Measurements from ENCODE around the gene AP1S3.

Gene AP1S3

GRCh38 chr2:223747392-223748042 lies 89.9 kb downstream of the AP1S3 start:
- TF ChIP-seq CREB5 (CRISPR knock-in tag; IDR thresholded peaks at IDR 0.05; ENCODE audit: low read depth) (no peak), ARNTL (CRISPR knock-in tag; IDR thresholded peaks at IDR 0.05; ENCODE audit: borderline replicate concordance, low read depth) (no peak), ZNF8 (CRISPR knock-in tag; IDR thresholded peaks at IDR 0.05) (no peak), TSHZ2 (CRISPR knock-in tag; IDR thresholded peaks at IDR 0.05) (no peak), TOX (CRISPR knock-in tag; IDR thresholded peaks at IDR 0.05; ENCODE audit: borderline replicate concordance) (no peak), OSR1 (CRISPR knock-in tag; IDR thresholded peaks at IDR 0.05) (no peak), ZFP30 (CRISPR knock-in tag; IDR thresholded peaks at IDR 0.05) (no peak), CSDC2 (CRISPR knock-in tag; IDR thresholded peaks at IDR 0.05) (no peak), ZNF565 (CRISPR knock-in tag; conservative IDR thresholded peaks at IDR 0.05; ENCODE audit: low read depth) (no peak), PATZ1 (CRISPR knock-in tag; IDR thresholded peaks at IDR 0.05; ENCODE audit: borderline replicate concordance) (no peak), ZNF70 (CRISPR knock-in tag; IDR thresholded peaks at IDR 0.05) (no peak), ISL1 (CRISPR knock-in tag; IDR thresholded peaks at IDR 0.05) (no peak), BACH2 (CRISPR knock-in tag; IDR thresholded peaks at IDR 0.05; ENCODE audit: borderline replicate concordance) (no peak), RARB (CRISPR knock-in tag; IDR thresholded peaks at IDR 0.05) (no peak), GLIS3 (CRISPR knock-in tag; IDR thresholded peaks at IDR 0.05) (no peak), CSRNP3 (CRISPR knock-in tag; IDR thresholded peaks at IDR 0.05) (no peak), ZFP3 (CRISPR knock-in tag; IDR thresholded peaks at IDR 0.05) (no peak), TCF4 (CRISPR knock-in tag; IDR thresholded peaks at IDR 0.05; ENCODE audit: borderline replicate concordance) (no peak), PPARA (CRISPR knock-in tag; IDR thresholded peaks at IDR 0.05; ENCODE audit: borderline replicate concordance) (no peak)
- ATAC-seq: no peak

GRCh38 chr2:223746611-223747010 lies 90.8 kb downstream of the AP1S3 start:
- no peak for TF ChIP-seq CSDC2 (CRISPR knock-in tag; IDR thresholded peaks at IDR 0.05)
- no peak for TF ChIP-seq ZNF8 (CRISPR knock-in tag; IDR thresholded peaks at IDR 0.05)
- no peak for TF ChIP-seq PPARA (CRISPR knock-in tag; IDR thresholded peaks at IDR 0.05; ENCODE audit: borderline replicate concordance)
- no peak for TF ChIP-seq ARNTL (CRISPR knock-in tag; IDR thresholded peaks at IDR 0.05; ENCODE audit: borderline replicate concordance, low read depth)
- no peak for TF ChIP-seq ZNF70 (CRISPR knock-in tag; IDR thresholded peaks at IDR 0.05)
- no peak for TF ChIP-seq ZNF565 (CRISPR knock-in tag; conservative IDR thresholded peaks at IDR 0.05; ENCODE audit: low read depth)
- no peak for TF ChIP-seq BACH2 (CRISPR knock-in tag; IDR thresholded peaks at IDR 0.05; ENCODE audit: borderline replicate concordance)
- TF ChIP-seq GLIS3 (CRISPR knock-in tag; IDR thresholded peaks at IDR 0.05): no peak
- no peak for TF ChIP-seq ZFP30 (CRISPR knock-in tag; IDR thresholded peaks at IDR 0.05)
- no peak for TF ChIP-seq ZC3H10 (CRISPR knock-in tag; IDR thresholded peaks at IDR 0.05)
- no peak for TF ChIP-seq ZFP3 (CRISPR knock-in tag; IDR thresholded peaks at IDR 0.05)
- no peak for TF ChIP-seq PATZ1 (CRISPR knock-in tag; IDR thresholded peaks at IDR 0.05; ENCODE audit: borderline replicate concordance)
- TF ChIP-seq CREB5 (CRISPR knock-in tag; IDR thresholded peaks at IDR 0.05; ENCODE audit: low read depth): no peak
- no peak for TF ChIP-seq TSHZ2 (CRISPR knock-in tag; IDR thresholded peaks at IDR 0.05)
- ATAC-seq: no peak

All from SK-N-SH treated with all-trans-retinoic acid at 6 μM for 48 hours (cell line).